ENCODE measurements around the gene PEMT. TPM values are rescaled to one million over a fixed set of nuclear protein-coding genes. Genes with fewer than 3 reads are reported as not detected.
A peak's percentile ranks its signal among the peaks of the same experiment; 100 is the strongest.

The PEMT gene
- total RNA-seq, 1 donor from 2014 or later, result 24.0 TPM

GRCh38 chr17:17504341-17505140 lies 87.0 kb downstream of the PEMT start:
- Mint-ChIP-seq H3K9me3 (ENCODE audit: unreplicated experiment) (peaks cover 3% of the 10 kb centered on the region), H3K4me1 (ENCODE audit: low read depth, unreplicated experiment) (peaks cover 6% of the 10 kb centered on the region), H3K27ac (ENCODE audit: unreplicated experiment) (no peak overlapping the region), H3K36me3 (ENCODE audit: unreplicated experiment) (no peaks in the 10 kb centered on the region), H3K4me3 (ENCODE audit: unreplicated experiment) (no peak overlapping the region), H3K27me3 (ENCODE audit: unreplicated experiment) (peaks cover 7% of the 10 kb centered on the region)
- TF ChIP-seq, protein P1, sequence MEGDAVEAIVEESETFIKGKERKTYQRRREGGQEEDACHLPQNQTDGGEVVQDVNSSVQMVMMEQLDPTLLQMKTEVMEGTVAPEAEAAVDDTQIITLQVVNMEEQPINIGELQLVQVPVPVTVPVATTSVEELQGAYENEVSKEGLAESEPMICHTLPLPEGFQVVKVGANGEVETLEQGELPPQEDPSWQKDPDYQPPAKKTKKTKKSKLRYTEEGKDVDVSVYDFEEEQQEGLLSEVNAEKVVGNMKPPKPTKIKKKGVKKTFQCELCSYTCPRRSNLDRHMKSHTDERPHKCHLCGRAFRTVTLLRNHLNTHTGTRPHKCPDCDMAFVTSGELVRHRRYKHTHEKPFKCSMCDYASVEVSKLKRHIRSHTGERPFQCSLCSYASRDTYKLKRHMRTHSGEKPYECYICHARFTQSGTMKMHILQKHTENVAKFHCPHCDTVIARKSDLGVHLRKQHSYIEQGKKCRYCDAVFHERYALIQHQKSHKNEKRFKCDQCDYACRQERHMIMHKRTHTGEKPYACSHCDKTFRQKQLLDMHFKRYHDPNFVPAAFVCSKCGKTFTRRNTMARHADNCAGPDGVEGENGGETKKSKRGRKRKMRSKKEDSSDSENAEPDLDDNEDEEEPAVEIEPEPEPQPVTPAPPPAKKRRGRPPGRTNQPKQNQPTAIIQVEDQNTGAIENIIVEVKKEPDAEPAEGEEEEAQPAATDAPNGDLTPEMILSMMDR (IDR thresholded peaks at IDR 0.05; ENCODE audit: partially characterized antibody, unreplicated experiment), result no peak
- DNase-seq, result peak; percentile 10

- no peak overlapping the region for H3K4me3 Mint-ChIP-seq (ENCODE audit: unreplicated experiment)
- H3K4me1 Mint-ChIP-seq (ENCODE audit: low read depth, unreplicated experiment), result peaks cover 6% of the 10 kb centered on the region
- H3K9me3 Mint-ChIP-seq (ENCODE audit: unreplicated experiment), result peaks cover 3% of the 10 kb centered on the region
- H3K27me3 Mint-ChIP-seq (ENCODE audit: unreplicated experiment), result peaks cover 7% of the 10 kb centered on the region
- TF ChIP-seq, protein P1 (IDR thresholded peaks at IDR 0.05; ENCODE audit: partially characterized antibody, unreplicated experiment), result no peak
- H3K36me3 Mint-ChIP-seq (ENCODE audit: unreplicated experiment), result no peaks in the 10 kb centered on the region
- peak; percentile 14 for DNase-seq
- no peak overlapping the region for H3K27ac Mint-ChIP-seq (ENCODE audit: unreplicated experiment)
These were observed 87.9 kb downstream of the PEMT start for GRCh38 chr17:17503566-17504130.

- Mint-ChIP-seq H3K9me3 (ENCODE audit: unreplicated experiment) (peaks cover 6% of the 10 kb centered on the region), H3K27me3 (ENCODE audit: unreplicated experiment) (peaks cover 9% of the 10 kb centered on the region), H3K27ac (ENCODE audit: unreplicated experiment) (peak overlapping the region; percentile 26), H3K4me3 (ENCODE audit: unreplicated experiment) (peak overlapping the region; percentile 26), H3K4me1 (ENCODE audit: low read depth, unreplicated experiment) (peaks cover 11% of the 10 kb centered on the region), H3K36me3 (ENCODE audit: unreplicated experiment) (no peaks in the 10 kb centered on the region)
- DNase-seq, result peak; percentile 10
- TF ChIP-seq, protein P1 (IDR thresholded peaks at IDR 0.05; ENCODE audit: partially characterized antibody, unreplicated experiment), result no peak
These were observed 88.6 kb downstream of the PEMT start for GRCh38 chr17:17502741-17503565.

DNA sequence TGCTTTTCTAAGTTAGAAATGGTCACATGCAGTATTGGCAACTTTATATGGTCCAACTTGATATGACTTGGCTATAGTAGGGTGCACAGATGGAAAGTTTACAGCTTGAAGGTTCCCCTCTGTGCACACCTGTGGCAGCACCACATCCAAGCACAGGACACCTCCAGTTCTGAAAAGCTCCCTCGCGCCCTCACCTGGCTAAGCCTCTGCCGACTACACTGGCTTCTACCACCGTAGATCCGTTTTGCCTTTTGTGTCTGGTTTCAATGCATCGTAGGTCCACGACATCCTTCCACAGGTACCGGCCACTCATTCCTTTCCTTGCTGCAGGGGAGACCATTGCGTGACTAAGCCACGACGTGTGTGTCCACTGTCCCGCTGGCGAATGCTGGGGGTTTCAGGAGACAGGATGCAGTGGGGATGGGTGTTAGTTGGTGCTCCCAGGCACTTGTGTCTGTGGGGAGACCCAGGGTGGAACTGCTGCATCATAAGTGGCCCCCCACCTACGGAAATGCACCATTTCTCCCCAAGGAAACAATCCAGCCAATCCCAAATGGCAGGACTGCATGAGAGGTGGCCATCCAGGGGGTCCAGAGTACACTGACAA lies 90.4 kb downstream of the PEMT start:
- Mint-ChIP-seq H3K27me3 (ENCODE audit: unreplicated experiment) (peaks cover 7% of the 10 kb centered on the region), H3K4me1 (ENCODE audit: low read depth, unreplicated experiment) (peaks cover 12% of the 10 kb centered on the region), H3K9me3 (ENCODE audit: unreplicated experiment) (peaks cover 6% of the 10 kb centered on the region), H3K27ac (ENCODE audit: unreplicated experiment) (no peak overlapping the region), H3K4me3 (ENCODE audit: unreplicated experiment) (no peak overlapping the region), H3K36me3 (ENCODE audit: unreplicated experiment) (no peaks in the 10 kb centered on the region)
- DNase-seq, result no peak
- TF ChIP-seq, protein P1 (IDR thresholded peaks at IDR 0.05; ENCODE audit: partially characterized antibody, unreplicated experiment), result no peak

Measured in glutamatergic neuron (in vitro differentiated cells).